ENCODE measurements around the gene XCR1. TPM values are rescaled to one million over a fixed set of nuclear protein-coding genes. Genes with fewer than 3 reads are reported as not detected.

The XCR1 gene
- total RNA-seq, 1 donor from 2014 or later = not detected

GRCh38 chr3:45985532-45986302 lies 41.6 kb downstream of the XCR1 start:
- H3K36me3 Mint-ChIP-seq (ENCODE audit: unreplicated experiment) = peaks cover 20% of the 10 kb centered on the region
- no peak for DNase-seq (ENCODE audit: extremely low spot score, unreplicated experiment)
- TF ChIP-seq CTCF (IDR thresholded peaks at IDR 0.05) = no peak
- H3K9me3 Mint-ChIP-seq (ENCODE audit: unreplicated experiment) = no peaks in the 10 kb centered on the region
- H3K4me1 Mint-ChIP-seq (ENCODE audit: unreplicated experiment) = peaks cover 26% of the 10 kb centered on the region
- H3K27ac Mint-ChIP-seq (ENCODE audit: unreplicated experiment) = peak overlapping the region; percentile 72
- no peaks in the 10 kb centered on the region for H3K27me3 Mint-ChIP-seq (ENCODE audit: unreplicated experiment)
- H3K4me3 Mint-ChIP-seq (ENCODE audit: unreplicated experiment) = no peak overlapping the region

GRCh38 chr3:45984331-45985312 lies 42.7 kb downstream of the XCR1 start:
- Mint-ChIP-seq H3K36me3 (ENCODE audit: unreplicated experiment) (peaks cover 23% of the 10 kb centered on the region), H3K27me3 (ENCODE audit: unreplicated experiment) (no peaks in the 10 kb centered on the region), H3K4me1 (ENCODE audit: unreplicated experiment) (peaks cover 26% of the 10 kb centered on the region), H3K9me3 (ENCODE audit: unreplicated experiment) (no peaks in the 10 kb centered on the region), H3K27ac (ENCODE audit: unreplicated experiment) (no peak overlapping the region), H3K4me3 (ENCODE audit: unreplicated experiment) (no peak overlapping the region)
- TF ChIP-seq CTCF (IDR thresholded peaks at IDR 0.05) = no peak
- no peak for DNase-seq (ENCODE audit: extremely low spot score, unreplicated experiment)

- DNase-seq (ENCODE audit: extremely low spot score, unreplicated experiment) = no peak
- no peak for TF ChIP-seq CTCF (IDR thresholded peaks at IDR 0.05)
- Mint-ChIP-seq H3K36me3 (ENCODE audit: unreplicated experiment) (peaks cover 30% of the 10 kb centered on the region), H3K27me3 (ENCODE audit: unreplicated experiment) (no peaks in the 10 kb centered on the region), H3K4me1 (ENCODE audit: unreplicated experiment) (peaks cover 25% of the 10 kb centered on the region), H3K27ac (ENCODE audit: unreplicated experiment) (no peak overlapping the region), H3K4me3 (ENCODE audit: unreplicated experiment) (no peak overlapping the region), H3K9me3 (ENCODE audit: unreplicated experiment) (no peaks in the 10 kb centered on the region)
These were observed 43.5 kb downstream of the XCR1 start for GRCh38 chr3:45983770-45984169.

- no peak for TF ChIP-seq CTCF (IDR thresholded peaks at IDR 0.05)
- no peak for DNase-seq (ENCODE audit: extremely low spot score, unreplicated experiment)
- Mint-ChIP-seq H3K27me3 (ENCODE audit: unreplicated experiment) (no peaks in the 10 kb centered on the region), H3K36me3 (ENCODE audit: unreplicated experiment) (peaks cover 43% of the 10 kb centered on the region), H3K4me3 (ENCODE audit: unreplicated experiment) (no peak overlapping the region), H3K9me3 (ENCODE audit: unreplicated experiment) (no peaks in the 10 kb centered on the region), H3K27ac (ENCODE audit: unreplicated experiment) (no peak overlapping the region), H3K4me1 (ENCODE audit: unreplicated experiment) (peaks cover 5% of the 10 kb centered on the region)
These were observed 45.8 kb downstream of the XCR1 start for GRCh38 chr3:45981346-45982074.

Data from osteocyte (in vitro differentiated cells).